ENCODE data around the gene LYST. TPM values are rescaled to one million over a fixed set of nuclear protein-coding genes. Genes with fewer than 3 reads are reported as not detected.
A peak's percentile ranks its signal among the peaks of the same experiment; 100 is the strongest.

Gene LYST
- total RNA-seq, 4 donors from 2014 or later = 48.0 to 62.8 (median 61.0) TPM

DNA sequence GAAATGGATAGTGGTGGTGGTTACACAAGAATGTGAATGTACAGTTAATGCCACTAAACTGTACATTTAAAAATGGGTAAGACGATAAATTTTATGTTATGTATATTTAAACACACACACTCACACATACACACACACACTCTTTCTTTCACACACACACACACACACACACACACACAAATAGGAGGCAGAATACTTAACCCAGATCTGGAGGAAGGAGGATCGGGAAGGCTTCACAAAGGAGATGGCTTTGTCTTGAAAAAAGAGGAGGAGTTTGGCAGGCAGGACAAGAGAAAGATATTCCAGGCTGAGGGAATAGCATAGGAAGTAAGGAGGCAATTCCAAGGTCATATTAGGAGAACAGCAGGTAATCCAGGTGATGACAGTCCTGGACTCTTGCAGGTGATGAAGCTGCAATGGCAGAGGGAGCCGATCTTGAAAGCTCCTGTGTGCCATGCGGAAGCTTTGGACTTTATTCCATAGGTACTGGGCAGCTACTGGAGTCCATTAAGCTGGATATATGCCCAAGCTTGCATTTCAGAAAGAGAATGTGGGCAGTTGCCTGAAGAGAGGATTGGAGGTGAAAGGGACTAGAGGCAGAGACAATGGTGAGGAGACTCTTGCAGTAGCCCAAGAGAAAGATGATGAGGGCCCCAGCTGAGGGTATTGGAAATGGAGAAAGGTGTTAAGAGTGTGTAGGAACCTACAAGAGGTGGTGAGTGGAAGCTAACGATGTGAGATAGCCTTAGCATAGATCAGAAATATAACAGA, 15.4 kb upstream of the LYST start:
- 80 to 82% methylated on average over 5 of the region's 5 CpGs for WGBS, 2 donors
- no peak for TF ChIP-seq EP300 (IDR thresholded peaks at IDR 0.05)
- TF ChIP-seq, protein P1, sequence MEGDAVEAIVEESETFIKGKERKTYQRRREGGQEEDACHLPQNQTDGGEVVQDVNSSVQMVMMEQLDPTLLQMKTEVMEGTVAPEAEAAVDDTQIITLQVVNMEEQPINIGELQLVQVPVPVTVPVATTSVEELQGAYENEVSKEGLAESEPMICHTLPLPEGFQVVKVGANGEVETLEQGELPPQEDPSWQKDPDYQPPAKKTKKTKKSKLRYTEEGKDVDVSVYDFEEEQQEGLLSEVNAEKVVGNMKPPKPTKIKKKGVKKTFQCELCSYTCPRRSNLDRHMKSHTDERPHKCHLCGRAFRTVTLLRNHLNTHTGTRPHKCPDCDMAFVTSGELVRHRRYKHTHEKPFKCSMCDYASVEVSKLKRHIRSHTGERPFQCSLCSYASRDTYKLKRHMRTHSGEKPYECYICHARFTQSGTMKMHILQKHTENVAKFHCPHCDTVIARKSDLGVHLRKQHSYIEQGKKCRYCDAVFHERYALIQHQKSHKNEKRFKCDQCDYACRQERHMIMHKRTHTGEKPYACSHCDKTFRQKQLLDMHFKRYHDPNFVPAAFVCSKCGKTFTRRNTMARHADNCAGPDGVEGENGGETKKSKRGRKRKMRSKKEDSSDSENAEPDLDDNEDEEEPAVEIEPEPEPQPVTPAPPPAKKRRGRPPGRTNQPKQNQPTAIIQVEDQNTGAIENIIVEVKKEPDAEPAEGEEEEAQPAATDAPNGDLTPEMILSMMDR (IDR thresholded peaks at IDR 0.05) = no peak
- no peak for TF ChIP-seq POLR2A (IDR thresholded peaks at IDR 0.05)
- H3K36me3 ChIP-seq = no peaks in the 10 kb centered on the region
- H3K4me1 ChIP-seq = peaks cover 0 to 30% (median 6%) of the 10 kb centered on the region in 4 donors
- H3K9me3 ChIP-seq = no peaks in the 10 kb centered on the region
- H3K27me3 ChIP-seq = no peaks in the 10 kb centered on the region
- peak overlapping the region in 2 of 4 donors; percentile 77 to 84 for H3K27ac ChIP-seq
- no peak for DNase-seq (ENCODE audit: low spot score in 2 of 2)
- peak overlapping the region in 1 of 4 donors; percentile 34 for H3K4me3 ChIP-seq

DNA sequence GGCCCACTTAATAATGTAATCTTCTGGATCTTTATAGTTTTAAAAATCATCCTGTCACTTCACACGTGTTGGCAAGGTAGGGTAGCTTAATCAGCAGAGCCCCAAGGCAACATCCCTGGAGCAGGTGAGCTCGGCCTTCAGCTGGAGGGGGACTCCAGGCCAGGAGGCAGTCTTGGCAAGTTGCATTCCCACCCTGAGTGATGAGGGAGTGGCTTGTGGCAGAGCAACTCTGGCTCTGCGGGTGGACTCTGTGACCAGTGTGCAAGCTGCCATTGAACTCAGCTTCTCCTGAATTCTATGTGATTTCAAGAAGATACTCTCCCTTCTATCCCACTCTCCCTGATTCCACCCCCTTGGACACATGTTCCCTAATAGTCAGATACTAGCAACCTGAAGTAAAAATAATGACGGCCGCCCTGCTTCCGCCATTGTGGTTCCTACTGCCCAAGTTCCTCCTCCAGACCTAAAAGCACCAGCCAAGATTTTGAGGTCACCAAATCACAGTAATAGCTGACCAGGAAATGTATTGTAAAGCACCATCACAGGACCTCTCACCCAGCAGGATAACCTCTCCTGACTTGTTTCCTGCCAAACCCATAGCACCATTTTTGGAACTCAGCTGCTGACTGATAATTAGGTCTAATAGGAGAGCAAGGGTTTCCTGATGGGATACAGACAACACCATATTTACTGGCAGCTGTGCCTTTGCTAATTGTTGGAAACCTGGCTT, 11.5 kb upstream of the LYST start:
- WGBS, 2 donors = 74 to 80% methylated on average over 6 of the region's 6 CpGs
- H3K27ac ChIP-seq = peak overlapping the region in 2 of 4 donors; percentile 30 to 44
- no peaks in the 10 kb centered on the region for H3K9me3 ChIP-seq

DNA sequence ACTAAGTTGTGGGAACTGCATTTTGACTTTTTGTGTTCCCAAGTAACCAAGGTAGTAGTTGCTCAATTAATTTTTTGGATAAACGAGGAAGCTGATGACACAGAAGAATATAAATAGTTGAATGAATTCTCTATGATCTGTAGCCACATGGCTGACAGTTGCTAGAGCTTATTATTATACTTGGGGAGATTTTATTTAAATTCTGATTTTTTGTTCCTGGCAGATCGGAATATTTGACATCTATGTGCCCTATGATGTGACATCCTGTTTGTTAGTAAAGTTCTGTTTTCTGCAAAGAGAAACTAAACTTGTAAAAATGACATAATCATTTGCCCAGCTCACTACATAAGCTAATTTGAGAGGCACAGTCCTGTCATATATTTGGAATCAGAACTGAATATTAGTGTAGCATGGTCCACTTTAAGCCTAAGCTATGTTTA, 9.7 kb upstream of the LYST start:
- H3K9me3 ChIP-seq = no peaks in the 10 kb centered on the region
- no peaks in the 10 kb centered on the region for H3K36me3 ChIP-seq
- H3K4me3 ChIP-seq = no peak overlapping the region
- H3K4me1 ChIP-seq = peaks cover 0 to 17% (median 4%) of the 10 kb centered on the region in 4 donors
- H3K27me3 ChIP-seq = no peaks in the 10 kb centered on the region
- H3K27ac ChIP-seq = peak overlapping the region in 1 of 4 donors; percentile 32
- TF ChIP-seq, protein P1 (IDR thresholded peaks at IDR 0.05) = no peak
- TF ChIP-seq EP300 (IDR thresholded peaks at IDR 0.05) (no peak), POLR2A (IDR thresholded peaks at IDR 0.05) (no peak)
- 58 to 59% methylated on average over 2 of the region's 2 CpGs for WGBS, 2 donors
- DNase-seq (ENCODE audit: low spot score in 2 of 2) = no peak

More for the DNA sequence above, 11.5 kb upstream of the LYST start:
- peak in 1 of 2 donors; percentile 19 for DNase-seq (ENCODE audit: low spot score in 2 of 2)
- Histone ChIP-seq H3K27me3 (no peaks in the 10 kb centered on the region), H3K4me1 (peaks cover 0 to 34% (median 6%) of the 10 kb centered on the region in 4 donors), H3K36me3 (no peaks in the 10 kb centered on the region), H3K4me3 (no peak overlapping the region)
- TF ChIP-seq EP300 (IDR thresholded peaks at IDR 0.05) (peak in 1 of 2 donors; percentile 76), POLR2A (IDR thresholded peaks at IDR 0.05) (no peak)

DNA sequence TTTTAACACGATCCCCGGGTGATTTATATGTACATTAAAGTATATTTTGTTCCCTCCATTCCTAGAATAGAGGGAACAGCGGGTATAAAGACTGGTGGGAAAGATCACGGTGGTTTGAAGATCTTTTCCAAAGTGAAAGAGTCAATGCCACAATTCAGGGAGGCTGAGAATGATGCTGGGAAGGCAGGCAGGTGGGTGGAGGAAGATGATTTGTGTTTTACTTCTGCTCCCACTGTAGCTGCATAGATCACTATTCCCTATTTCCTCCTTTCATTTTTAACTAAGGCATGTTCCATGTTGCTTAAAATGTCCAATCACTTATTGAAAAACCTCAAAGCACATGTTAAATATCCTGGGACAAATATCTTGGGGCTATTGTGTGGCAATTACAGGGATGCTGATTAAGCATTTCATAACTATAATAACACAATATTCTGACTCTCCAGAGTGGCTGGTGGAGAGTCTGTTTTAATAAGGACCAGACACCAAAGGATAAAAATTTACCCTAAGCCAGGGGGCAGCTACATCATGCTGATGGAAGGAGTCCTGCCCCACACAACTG, 8.4 kb upstream of the LYST start:
- Histone ChIP-seq H3K4me3 (no peak overlapping the region), H3K4me1 (peaks cover 0 to 17% (median 4%) of the 10 kb centered on the region in 4 donors), H3K36me3 (no peaks in the 10 kb centered on the region), H3K27me3 (no peaks in the 10 kb centered on the region), H3K27ac (peak overlapping the region in 1 of 4 donors; percentile 47), H3K9me3 (no peaks in the 10 kb centered on the region)
- no peak for DNase-seq (ENCODE audit: low spot score in 2 of 2)
- TF ChIP-seq, protein P1 (IDR thresholded peaks at IDR 0.05) = no peak
- no peak for TF ChIP-seq POLR2A (IDR thresholded peaks at IDR 0.05)
- no peak for TF ChIP-seq EP300 (IDR thresholded peaks at IDR 0.05)
- 70 to 76% methylated on average over 4 of the region's 4 CpGs for WGBS, 2 donors

DNA sequence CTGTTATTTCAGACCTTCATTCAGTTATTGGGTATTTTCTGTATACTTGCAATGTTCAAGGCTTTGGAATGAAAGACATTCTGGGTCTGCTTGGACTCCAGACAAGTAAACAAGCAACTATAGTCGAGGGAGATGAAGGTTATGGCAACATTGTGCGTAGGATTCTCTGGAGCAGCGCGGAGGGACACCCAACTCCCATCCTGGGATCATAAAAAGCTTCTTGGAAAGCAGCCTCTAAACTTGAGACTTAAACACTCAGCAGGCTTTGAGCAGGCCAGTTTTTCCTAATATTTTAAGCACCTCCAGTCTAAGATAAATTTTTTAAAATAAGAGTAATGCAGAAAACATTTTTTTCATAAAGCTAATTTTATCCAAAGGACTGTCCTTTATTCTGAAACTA, 7.6 kb upstream of the LYST start:
- H3K27me3 ChIP-seq = no peaks in the 10 kb centered on the region
- WGBS, 2 donors = 28 to 35% methylated on average over 4 of the region's 4 CpGs
- DNase-seq (ENCODE audit: low spot score in 2 of 2) = no peak

More for the DNA sequence above, 7.6 kb upstream of the LYST start:
- Histone ChIP-seq H3K27ac (peak overlapping the region in 1 of 4 donors; percentile 15), H3K4me3 (no peak overlapping the region), H3K4me1 (peaks cover 0 to 16% (median 4%) of the 10 kb centered on the region in 4 donors), H3K9me3 (no peaks in the 10 kb centered on the region), H3K36me3 (no peaks in the 10 kb centered on the region)
- no peak for TF ChIP-seq POLR2A (IDR thresholded peaks at IDR 0.05)
- TF ChIP-seq EP300 (IDR thresholded peaks at IDR 0.05) = no peak
- TF ChIP-seq, protein P1 (IDR thresholded peaks at IDR 0.05) = no peak

Measured in tibial nerve (tissue), 4 donors.